CD4-positive, CD25-positive, alpha-beta regulatory T cell (primary cell): ENCODE results near the gene SAA2. TPM values are rescaled to one million over a fixed set of nuclear protein-coding genes. Genes with fewer than 3 reads are reported as not detected.
A peak's percentile ranks its signal among the peaks of the same experiment; 100 is the strongest.

Source experiments
- ATAC-seq, 2 donors: fragments of 150-1000 bp; cut with Tn5 transposase; one replicate each; pipeline ENCODE4 v1.10.0; 2021; ENCODE audit warnings: low read depth in 2 of 2, moderate number of reproducible peaks in 2 of 2, moderate library complexity in 1 of 2
- DNase-seq, 3 donors: peaks; one replicate each; pipeline versions ENCODE4 v3.0.0 to v3.0.0-alpha.2; 2012 to 2022; ENCODE audit warnings: mixed read lengths in 1 of 3
- H3K27ac ChIP-seq: one replicate; pipeline ENCODE4 v1.7.0; 2013; ENCODE audit warnings: mild to moderate bottlenecking, low read length; ENCODE audit not compliant: insufficient read depth, poor library complexity, severe bottlenecking
- H3K27me3 ChIP-seq: one replicate; pipeline ENCODE4 v1.7.0; 2013; ENCODE audit warnings: low read length; ENCODE audit not compliant: control insufficient read depth, insufficient read depth
- H3K36me3 ChIP-seq: one replicate; pipeline ENCODE4 v1.7.0; 2013; ENCODE audit warnings: mild to moderate bottlenecking, low read length, moderate library complexity; ENCODE audit not compliant: control insufficient read depth, insufficient read depth
- H3K4me1 ChIP-seq: 2 replicates; pipeline ENCODE4 v1.7.0; 2013; ENCODE audit warnings: mild to moderate bottlenecking, low read length; ENCODE audit not compliant: insufficient read depth, control insufficient read depth, poor library complexity, severe bottlenecking
- H3K4me3 ChIP-seq: one replicate; pipeline ENCODE4 v1.7.0; 2013; ENCODE audit warnings: low read depth, mild to moderate bottlenecking, low read length, moderate library complexity
- H3K9me3 ChIP-seq, 2 experiments: 1 replicate in 1 of 2; 2 replicates in 1 of 2; pipeline ENCODE4 v1.7.0; 2013; ENCODE audit warnings: low read length in 2 of 2, mild to moderate bottlenecking in 1 of 2, moderate library complexity in 1 of 2; ENCODE audit not compliant: control insufficient read depth in 2 of 2
- H3K27ac Mint-ChIP-seq, 3 donors: one replicate each; pipeline ENCODE4 v1.8.0; 2020 to 2022; ENCODE audit warnings: mild to moderate bottlenecking in 3 of 3, mixed read lengths in 3 of 3, moderate library complexity in 2 of 3
- H3K27me3 Mint-ChIP-seq: one replicate; pipeline ENCODE4 v1.8.0; 2022; ENCODE audit warnings: mild to moderate bottlenecking, mixed read lengths
- H3K36me3 Mint-ChIP-seq: one replicate; pipeline ENCODE4 v1.8.0; 2020; ENCODE audit warnings: mixed read lengths
- H3K4me1 Mint-ChIP-seq, 4 donors: one replicate each; pipeline ENCODE4 v1.8.0; 2020 to 2022; ENCODE audit warnings: mixed read lengths in 4 of 4, mild to moderate bottlenecking in 1 of 4
- H3K4me3 Mint-ChIP-seq, 4 donors: one replicate each; pipeline ENCODE4 v1.8.0; 2020 to 2022; ENCODE audit warnings: mild to moderate bottlenecking in 4 of 4, mixed read lengths in 4 of 4, moderate library complexity in 3 of 4
- H3K9me3 Mint-ChIP-seq, 7 donors: one replicate each; pipeline ENCODE4 v1.8.0; 2020 to 2022; ENCODE audit warnings: mixed read lengths in 7 of 7, mild to moderate bottlenecking in 3 of 7, moderate library complexity in 2 of 7
- polyA plus RNA-seq, 4 donors: library from polyadenylated mRNA; unstranded; fragments of 300-500 nt; fragmentation: Illumina TruSeq; gene quantifications; one replicate each; pipeline ENCODE4 v1.2.3, GENCODE V29; 2021
- total RNA-seq: library from RNA; stranded (reverse); gene quantifications from one replicate; pipeline ENCODE4 v1.2.3, GENCODE V29; 2022

The SAA2 gene
- total RNA-seq (0.62 TPM), polyA plus RNA-seq (under 1 TPM in 1 of 4 donors, not detected in 3; 0.20 TPM)

DNA sequence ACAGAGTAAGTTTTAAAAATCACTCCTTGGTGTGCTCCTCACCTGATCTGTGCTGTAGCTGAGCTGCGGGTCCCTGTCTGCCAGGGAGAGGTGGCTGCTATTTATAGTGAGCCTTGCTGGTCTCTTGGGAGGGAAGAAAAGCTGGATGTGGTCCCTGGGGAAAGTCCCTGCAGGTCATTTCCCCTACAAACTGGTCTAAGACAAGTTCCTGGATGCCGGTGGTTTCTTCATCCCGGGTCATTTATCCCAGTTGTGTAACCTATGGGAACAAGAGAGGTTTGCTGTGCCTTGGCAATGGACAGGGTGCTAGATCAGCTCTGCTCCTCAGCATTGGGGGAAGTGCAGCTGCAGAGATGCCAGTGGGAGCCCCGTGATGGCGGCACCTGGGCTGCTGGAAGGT lies at the start of gene SAA2:
Gene SAA2, minus strand, starts transcription at position 108 of the 400 bp plus-strand sequence. CDS start 657 bp downstream, outside the sequence.
- DNase-seq (no peak), ATAC-seq (no peak)
- Histone ChIP-seq H3K27ac (no peak within 1 kb of the TSS), H3K4me3 (no peak within 1 kb of the TSS), H3K9me3 (no peaks in the 10 kb centered on the region), H3K36me3 (no peaks in the 10 kb centered on the region), H3K27me3 (no peaks in the 10 kb centered on the region), H3K4me1 (peaks cover 8% of the 10 kb centered on the region)
- H3K9me3 Mint-ChIP-seq: peaks cover 0 to 5% (median 0%) of the 10 kb centered on the region in 7 donors
- H3K27me3 Mint-ChIP-seq: peaks cover 6% of the 10 kb centered on the region
- no peak within 1 kb of the TSS for H3K27ac Mint-ChIP-seq
- H3K36me3 Mint-ChIP-seq: no peaks in the 10 kb centered on the region
- H3K4me1 Mint-ChIP-seq: peaks cover 11 to 21% (median 14%) of the 10 kb centered on the region in 4 donors
- H3K4me3 Mint-ChIP-seq: no peak within 1 kb of the TSS

DNA sequence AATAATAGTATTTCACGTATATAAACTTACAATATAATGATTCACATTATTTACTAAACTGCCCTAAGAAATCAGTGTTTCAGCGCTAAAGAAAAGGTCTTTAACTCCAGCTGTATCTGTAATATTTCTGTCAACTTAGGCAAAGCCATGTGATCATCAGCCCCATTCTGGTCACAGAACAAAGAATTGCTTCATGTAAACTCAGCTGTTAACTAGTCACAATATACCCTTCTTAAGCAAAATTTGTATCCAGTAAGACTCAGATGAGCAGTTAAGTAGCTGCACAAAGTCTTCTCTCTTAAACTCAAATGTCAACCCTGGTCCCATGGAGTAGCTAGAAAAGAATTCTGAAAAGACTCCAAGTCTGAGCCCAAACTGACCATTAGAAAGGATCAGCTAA lies 46.8 kb upstream of the SAA2 start:
- Mint-ChIP-seq H3K4me3 (no peak overlapping the region), H3K27ac (no peak overlapping the region), H3K36me3 (peaks cover 68% of the 10 kb centered on the region), H3K9me3 (no peaks in the 10 kb centered on the region), H3K27me3 (no peaks in the 10 kb centered on the region), H3K4me1 (peaks cover 0 to 4% (median 2%) of the 10 kb centered on the region in 4 donors)
- Histone ChIP-seq H3K27me3 (no peaks in the 10 kb centered on the region), H3K4me1 (no peaks in the 10 kb centered on the region), H3K9me3 (no peaks in the 10 kb centered on the region), H3K4me3 (no peak overlapping the region), H3K36me3 (peaks cover 81% of the 10 kb centered on the region), H3K27ac (no peak overlapping the region)
- DNase-seq (no peak), ATAC-seq (no peak)

DNA sequence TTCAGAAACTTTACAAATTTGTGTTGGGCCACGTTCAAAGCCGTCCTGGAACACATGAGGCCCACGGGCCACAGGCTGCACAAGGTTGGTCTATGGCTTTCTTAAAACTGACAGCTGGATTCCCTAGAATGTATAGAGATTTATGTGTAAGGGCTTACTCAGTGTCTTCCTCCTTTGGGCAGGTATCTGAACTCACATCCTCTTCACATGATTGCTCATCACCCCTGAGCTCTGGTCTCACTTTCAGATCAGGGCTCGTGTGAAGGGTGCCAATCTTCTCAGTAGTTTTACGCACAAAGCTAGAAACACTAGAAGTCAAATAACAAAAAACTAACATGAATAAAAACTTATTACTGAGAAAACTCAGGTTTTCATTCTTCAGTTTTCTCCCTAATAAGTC lies 46.4 kb upstream of the SAA2 start:
- Histone ChIP-seq H3K36me3 (peaks cover 82% of the 10 kb centered on the region), H3K4me3 (no peak overlapping the region), H3K4me1 (no peaks in the 10 kb centered on the region), H3K27me3 (no peaks in the 10 kb centered on the region), H3K9me3 (no peaks in the 10 kb centered on the region), H3K27ac (no peak overlapping the region)
- Mint-ChIP-seq H3K27me3 (no peaks in the 10 kb centered on the region), H3K9me3 (no peaks in the 10 kb centered on the region), H3K36me3 (peaks cover 72% of the 10 kb centered on the region), H3K27ac (no peak overlapping the region), H3K4me3 (no peak overlapping the region), H3K4me1 (peaks cover 0 to 4% (median 2%) of the 10 kb centered on the region in 4 donors)
- ATAC-seq (no peak), DNase-seq (peak in 1 of 3 donors; percentile 59)

DNA sequence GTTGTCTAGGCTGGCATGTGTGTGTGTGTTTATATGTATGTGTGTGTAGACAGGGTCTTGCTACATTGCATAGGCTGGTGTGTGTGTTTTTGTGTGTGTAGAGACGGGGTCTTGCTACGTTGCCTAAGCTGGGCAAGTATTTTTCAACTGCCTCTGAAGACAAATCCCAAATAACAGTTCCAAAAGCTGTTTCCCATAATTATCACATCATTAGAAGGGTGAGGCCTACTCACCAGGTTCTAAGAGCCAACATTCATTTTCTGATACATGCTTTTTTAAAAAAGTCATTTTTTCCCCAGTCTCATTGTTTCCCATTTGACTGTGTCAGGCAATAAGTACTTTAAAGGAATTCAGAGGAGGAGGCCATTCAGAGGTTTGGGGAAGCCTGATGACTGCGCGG lies 40.4 kb upstream of the SAA2 start:
- ATAC-seq (no peak), DNase-seq (no peak)
- Histone ChIP-seq H3K4me1 (no peaks in the 10 kb centered on the region), H3K27me3 (no peaks in the 10 kb centered on the region), H3K27ac (no peak overlapping the region), H3K36me3 (peaks cover 78% of the 10 kb centered on the region), H3K4me3 (no peak overlapping the region), H3K9me3 (no peaks in the 10 kb centered on the region)
- no peaks in the 10 kb centered on the region for H3K27me3 Mint-ChIP-seq
- H3K4me1 Mint-ChIP-seq: peaks cover 0 to 4% (median 0%) of the 10 kb centered on the region in 4 donors
- H3K27ac Mint-ChIP-seq: peak overlapping the region in 1 of 3 donors; percentile 10
- no peak overlapping the region for H3K4me3 Mint-ChIP-seq
- H3K9me3 Mint-ChIP-seq: no peaks in the 10 kb centered on the region
- H3K36me3 Mint-ChIP-seq: peaks cover 59% of the 10 kb centered on the region

DNA sequence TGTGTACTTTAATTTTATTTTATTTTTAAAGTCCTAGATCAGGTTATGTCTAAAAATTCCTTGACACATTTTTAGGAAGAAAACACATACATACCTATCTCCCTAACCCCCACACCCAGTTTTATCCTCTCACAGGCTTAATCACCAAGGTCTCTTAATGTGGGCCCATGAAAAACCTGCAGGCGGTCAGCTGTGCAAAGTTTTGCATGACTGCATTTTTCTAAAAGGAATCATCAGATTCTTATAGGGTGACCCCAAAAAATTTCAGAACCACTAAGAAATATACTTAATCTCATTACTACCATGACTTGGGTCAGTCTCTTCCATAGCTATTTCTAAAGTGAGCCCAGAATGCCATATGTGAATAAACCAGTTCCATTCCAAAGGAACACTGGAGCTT lies 37.4 kb upstream of the SAA2 start:
- H3K9me3 ChIP-seq: no peaks in the 10 kb centered on the region
- H3K36me3 Mint-ChIP-seq: peaks cover 56% of the 10 kb centered on the region
- H3K9me3 Mint-ChIP-seq: no peaks in the 10 kb centered on the region
- H3K36me3 ChIP-seq: peaks cover 57% of the 10 kb centered on the region
- DNase-seq (no peak), ATAC-seq (no peak)
- H3K27ac Mint-ChIP-seq: no peak overlapping the region
- H3K4me1 Mint-ChIP-seq: peaks cover 0 to 10% (median 6%) of the 10 kb centered on the region in 4 donors
- no peaks in the 10 kb centered on the region for H3K27me3 ChIP-seq
- H3K4me3 Mint-ChIP-seq: no peak overlapping the region
- peaks cover 2% of the 10 kb centered on the region for H3K4me1 ChIP-seq
- H3K27me3 Mint-ChIP-seq: no peaks in the 10 kb centered on the region
- H3K27ac ChIP-seq: no peak overlapping the region
- H3K4me3 ChIP-seq: no peak overlapping the region

DNA sequence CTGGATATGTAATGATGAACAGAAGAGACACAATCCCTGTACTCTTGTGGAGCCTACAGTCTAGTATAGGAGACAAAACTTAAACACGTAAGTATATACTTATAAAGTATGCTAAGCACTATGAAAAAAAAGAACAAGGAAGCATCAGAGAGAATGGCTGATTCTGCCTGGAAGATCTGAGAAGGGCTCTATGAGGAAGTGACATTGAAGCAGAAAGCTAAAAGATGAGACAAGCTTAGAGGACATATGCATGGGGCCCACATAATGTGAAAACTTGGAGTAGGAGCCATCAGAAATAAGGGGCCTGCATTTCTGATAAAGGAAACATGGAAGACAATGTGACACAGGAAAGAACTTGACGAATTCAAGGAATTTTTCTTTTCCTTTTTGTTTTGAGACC lies 34.2 kb upstream of the SAA2 start:
- H3K4me1 Mint-ChIP-seq: peaks cover 9 to 25% (median 20%) of the 10 kb centered on the region in 4 donors
- peaks cover 11% of the 10 kb centered on the region for H3K4me1 ChIP-seq
- no peak for DNase-seq
- no peak overlapping the region for H3K4me3 Mint-ChIP-seq
- peaks cover 32% of the 10 kb centered on the region for H3K36me3 ChIP-seq
- H3K9me3 ChIP-seq: no peaks in the 10 kb centered on the region
- peaks cover 57% of the 10 kb centered on the region for H3K36me3 Mint-ChIP-seq
- no peak for ATAC-seq
- no peaks in the 10 kb centered on the region for H3K9me3 Mint-ChIP-seq
- no peak overlapping the region for H3K4me3 ChIP-seq
- no peaks in the 10 kb centered on the region for H3K27me3 ChIP-seq
- no peaks in the 10 kb centered on the region for H3K27me3 Mint-ChIP-seq
- H3K27ac ChIP-seq: no peak overlapping the region
- peak overlapping the region in 2 of 3 donors; percentile 29 to 76 for H3K27ac Mint-ChIP-seq

DNA sequence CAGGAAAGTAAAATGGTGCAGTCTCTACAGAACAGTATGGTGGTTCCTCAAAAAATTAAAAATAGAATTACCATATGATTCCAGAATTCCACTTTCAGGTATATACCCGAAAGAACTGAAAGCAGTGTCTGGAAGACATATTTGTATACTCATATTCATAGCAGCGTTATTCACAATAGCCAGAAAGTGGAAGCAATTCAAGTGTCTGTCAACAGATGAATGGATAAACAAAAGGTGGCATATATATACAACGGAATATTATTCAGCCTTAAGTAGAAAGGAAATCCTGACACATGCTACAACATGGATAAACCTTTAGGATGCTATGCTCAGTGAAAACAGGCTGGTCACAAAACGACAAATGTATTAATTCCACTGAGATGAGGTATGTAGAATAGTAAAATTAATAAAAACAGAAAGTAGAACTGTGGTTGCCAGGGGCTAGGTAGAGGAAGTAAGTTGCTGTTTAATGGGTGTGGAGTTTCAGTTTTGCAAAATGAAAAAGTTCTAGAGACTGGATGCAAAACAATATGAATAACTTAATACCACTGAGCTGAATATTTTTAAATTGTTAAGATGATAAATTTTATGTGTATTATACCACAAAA lies 32.1 kb upstream of the SAA2 start:
- peak; percentile 65 to 75 for ATAC-seq
- no peaks in the 10 kb centered on the region for H3K27me3 ChIP-seq
- H3K4me3 Mint-ChIP-seq: peak overlapping the region; percentile 65 to 90 (median 74)
- H3K4me1 Mint-ChIP-seq: peaks cover 9 to 29% (median 21%) of the 10 kb centered on the region in 4 donors
- peak overlapping the region; percentile 73 for H3K4me3 ChIP-seq
- peak overlapping the region; percentile 69 for H3K27ac ChIP-seq
- no peaks in the 10 kb centered on the region for H3K9me3 Mint-ChIP-seq
- no peaks in the 10 kb centered on the region for H3K9me3 ChIP-seq
- H3K36me3 ChIP-seq: peaks cover 14% of the 10 kb centered on the region
- H3K27ac Mint-ChIP-seq: peak overlapping the region; percentile 57 to 83 (median 76)
- peak in 2 of 3 donors; percentile 29 to 76 for DNase-seq
- peaks cover 52% of the 10 kb centered on the region for H3K36me3 Mint-ChIP-seq
- H3K27me3 Mint-ChIP-seq: no peaks in the 10 kb centered on the region
- H3K4me1 ChIP-seq: peaks cover 11% of the 10 kb centered on the region
